22Rv1 (cell line): ENCODE measurements around the gene SSMEM1.

Experiments
- H3K27ac ChIP-seq: fragments of 450-650 bp; 2 replicates; pipeline ENCODE4 v1.5.1; 2017
- ZFX ChIP-seq: fragments of 450-650 bp; IDR thresholded peaks from 2 replicates; pipeline ENCODE4 v1.6.1; 2017; ENCODE audit warnings: antibody characterized with exemption, borderline replicate concordance
- TF ChIP-seq, protein P1 (sequence below): fragments of 450-650 bp; IDR thresholded peaks from 2 replicates; pipeline ENCODE4 v1.5.1; 2017; ENCODE audit warnings: mild to moderate bottlenecking

The SSMEM1 gene

DNA sequence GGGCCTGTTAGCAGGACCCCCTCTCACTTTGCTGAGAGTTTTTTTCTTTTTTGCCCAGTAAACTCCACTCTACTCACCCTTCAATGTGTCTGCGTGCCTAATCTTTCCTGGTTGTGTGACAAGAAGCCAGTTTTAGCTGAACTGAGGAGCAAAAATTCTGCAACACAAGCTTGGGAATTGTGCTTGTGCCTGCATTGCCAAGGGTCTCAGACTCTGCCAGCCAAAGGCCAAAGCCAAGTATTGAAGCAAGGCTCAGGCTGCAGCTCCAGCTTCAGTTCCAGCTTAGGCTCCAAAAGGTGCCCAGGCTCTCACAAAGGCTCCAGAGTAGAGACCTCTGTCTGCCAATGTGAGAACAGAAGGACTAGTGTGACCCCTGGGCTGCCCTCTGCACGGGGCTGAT lies 54.8 kb downstream of the SSMEM1 start:
- TF ChIP-seq ZFX: no peak
- TF ChIP-seq, protein P1, sequence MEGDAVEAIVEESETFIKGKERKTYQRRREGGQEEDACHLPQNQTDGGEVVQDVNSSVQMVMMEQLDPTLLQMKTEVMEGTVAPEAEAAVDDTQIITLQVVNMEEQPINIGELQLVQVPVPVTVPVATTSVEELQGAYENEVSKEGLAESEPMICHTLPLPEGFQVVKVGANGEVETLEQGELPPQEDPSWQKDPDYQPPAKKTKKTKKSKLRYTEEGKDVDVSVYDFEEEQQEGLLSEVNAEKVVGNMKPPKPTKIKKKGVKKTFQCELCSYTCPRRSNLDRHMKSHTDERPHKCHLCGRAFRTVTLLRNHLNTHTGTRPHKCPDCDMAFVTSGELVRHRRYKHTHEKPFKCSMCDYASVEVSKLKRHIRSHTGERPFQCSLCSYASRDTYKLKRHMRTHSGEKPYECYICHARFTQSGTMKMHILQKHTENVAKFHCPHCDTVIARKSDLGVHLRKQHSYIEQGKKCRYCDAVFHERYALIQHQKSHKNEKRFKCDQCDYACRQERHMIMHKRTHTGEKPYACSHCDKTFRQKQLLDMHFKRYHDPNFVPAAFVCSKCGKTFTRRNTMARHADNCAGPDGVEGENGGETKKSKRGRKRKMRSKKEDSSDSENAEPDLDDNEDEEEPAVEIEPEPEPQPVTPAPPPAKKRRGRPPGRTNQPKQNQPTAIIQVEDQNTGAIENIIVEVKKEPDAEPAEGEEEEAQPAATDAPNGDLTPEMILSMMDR: no peak

DNA sequence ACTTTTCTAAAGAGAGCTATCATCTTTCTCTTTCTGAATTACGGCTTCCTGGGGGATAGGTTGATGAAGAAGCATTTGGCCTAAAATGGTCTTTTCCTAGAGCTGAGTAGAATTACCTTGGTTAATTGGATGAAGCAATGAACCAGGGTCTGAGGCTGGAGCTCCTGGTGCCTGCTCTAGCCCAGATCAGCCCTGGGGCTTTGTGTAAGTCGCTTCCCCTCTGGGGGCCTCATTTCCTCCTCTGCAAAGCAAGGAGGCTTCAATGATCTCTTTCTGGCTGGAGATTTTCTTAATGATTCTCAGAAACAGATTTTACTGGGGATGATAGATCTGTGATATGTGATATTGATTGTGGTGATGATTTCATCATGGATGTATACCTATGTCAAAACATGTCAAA lies 55.5 kb downstream of the SSMEM1 start:
- TF ChIP-seq, protein P1: no peak
- TF ChIP-seq ZFX: no peak
- no peak overlapping the region for H3K27ac ChIP-seq

More for the DNA sequence above, 54.8 kb downstream of the SSMEM1 start:
- no peak overlapping the region for H3K27ac ChIP-seq
